Endodermal cell (in vitro differentiated cells): ENCODE data around the gene TRPV6. TPM values are rescaled to one million over a fixed set of nuclear protein-coding genes. Genes with fewer than 3 reads are reported as not detected.

Experiments
- DNase-seq: peaks from one replicate; pipeline ENCODE4 v3.0.0-alpha.2; 2017
- H3K27ac ChIP-seq: 2 replicates; pipeline ENCODE4 v1.5.1; 2013; ENCODE audit warnings: mild to moderate bottlenecking, low read depth, low read length, moderate library complexity
- H3K27me3 ChIP-seq: 2 replicates; pipeline ENCODE4 v1.6.1; 2013; ENCODE audit warnings: mild to moderate bottlenecking, low read length, moderate library complexity; ENCODE audit not compliant: insufficient read depth, control insufficient read depth, poor library complexity, severe bottlenecking
- H3K36me3 ChIP-seq: 2 replicates; pipeline ENCODE4 v1.7.0; 2013; ENCODE audit warnings: mild to moderate bottlenecking, low read length, moderate library complexity; ENCODE audit not compliant: control insufficient read depth, insufficient read depth
- H3K4me1 ChIP-seq: one replicate; pipeline ENCODE4 v1.7.0; 2013; ENCODE audit warnings: low read length; ENCODE audit not compliant: control insufficient read depth, insufficient read depth
- H3K4me3 ChIP-seq: 2 replicates; pipeline ENCODE4 v1.5.1; 2013; ENCODE audit warnings: mild to moderate bottlenecking, low read length, moderate library complexity
- H3K9ac ChIP-seq: 2 replicates; pipeline ENCODE4 v1.6.1; 2013; ENCODE audit warnings: mild to moderate bottlenecking, low read length, moderate library complexity; ENCODE audit not compliant: poor library complexity, severe bottlenecking; ENCODE audit errors: extremely low read depth
- H3K9me3 ChIP-seq: 2 replicates; pipeline ENCODE4 v1.6.1; 2013; ENCODE audit warnings: mild to moderate bottlenecking, low read length, moderate library complexity; ENCODE audit not compliant: control insufficient read depth
- H3K27ac Mint-ChIP-seq: 2 replicates; pipeline ENCODE4 v1.8.0; 2020; ENCODE audit warnings: mixed read lengths
- H3K27me3 Mint-ChIP-seq: 2 replicates; pipeline ENCODE4 v1.8.0; 2021; ENCODE audit warnings: mild to moderate bottlenecking, mixed read lengths; ENCODE audit not compliant: insufficient read depth
- H3K36me3 Mint-ChIP-seq: 2 replicates; pipeline ENCODE4 v1.8.0; 2020; ENCODE audit warnings: low read depth, mixed read lengths
- H3K4me1 Mint-ChIP-seq: 2 replicates; pipeline ENCODE4 v1.8.0; 2020; ENCODE audit warnings: mixed read lengths
- H3K4me3 Mint-ChIP-seq: 2 replicates; pipeline ENCODE4 v1.8.0; 2020; ENCODE audit warnings: mild to moderate bottlenecking, moderate library complexity, mixed read lengths
- H3K9me3 Mint-ChIP-seq: 2 replicates; pipeline ENCODE4 v1.8.0; 2020; ENCODE audit warnings: mild to moderate bottlenecking, mixed read lengths
- WGBS, 2 experiments: methylation state at CpG; one replicate each; pipeline versions ENCODE4 v1.1.5 to v1.1.7; 2013; ENCODE audit warnings: missing lambda C conversion rate in 2 of 2, mixed read lengths in 1 of 2; ENCODE audit not compliant: insufficient coverage in 1 of 2, insufficient read length in 1 of 2; 5-methylcytosine and 5-hydroxymethylcytosine counted together
- total RNA-seq, 2 donors: library from RNA; stranded (reverse); fragmentation: NEBNext Ultra II Directional in 1 of 2; extraction: Animal tissue kit (Norgen Biotek cat#: 25700) in 1 of 2; gene quantifications; 2 replicates in 1 of 2; 3 replicates in 1 of 2; pipeline ENCODE4 v1.2.1, GENCODE V29; 2021
- TF ChIP-seq, protein P1 (sequence below): fragments of 200-600 bp; sonication (generic); conservative IDR thresholded peaks from 2 replicates; pipeline ENCODE4 v1.5.0; 2021; ENCODE audit warnings: antibody characterized with exemption, mild to moderate bottlenecking

The TRPV6 gene
- total RNA-seq, 2 donors from 2014 or later = 2.7 to 4.1 TPM

DNA sequence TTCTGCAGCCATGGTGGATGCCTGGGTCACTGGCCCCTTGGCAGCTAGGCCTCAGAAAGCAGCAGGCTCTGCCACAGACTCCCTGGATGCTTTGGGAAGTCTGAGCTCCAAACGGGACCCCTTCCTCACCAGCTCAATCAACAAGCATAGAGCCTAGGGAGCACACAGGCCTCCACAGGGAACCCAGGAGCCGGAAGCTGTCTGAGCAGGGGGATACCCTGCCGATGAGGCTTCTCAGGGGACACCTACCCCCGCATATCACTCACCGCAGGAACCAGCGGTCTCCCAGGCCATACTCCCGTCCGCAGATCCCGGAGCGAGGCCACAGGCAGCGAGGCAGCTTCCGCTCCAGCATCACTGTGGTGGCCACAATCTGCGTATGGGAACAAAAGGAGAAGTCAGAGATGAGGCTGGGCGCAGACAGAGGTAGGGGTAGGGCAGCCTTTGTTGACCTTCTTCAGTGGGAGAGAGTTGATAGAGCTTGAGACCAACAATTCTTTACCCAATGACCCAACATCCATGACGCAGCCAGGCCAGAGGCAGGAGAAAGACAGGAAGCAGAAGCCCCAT lies 13.4 kb downstream of the TRPV6 start:
- TF ChIP-seq, protein P1, sequence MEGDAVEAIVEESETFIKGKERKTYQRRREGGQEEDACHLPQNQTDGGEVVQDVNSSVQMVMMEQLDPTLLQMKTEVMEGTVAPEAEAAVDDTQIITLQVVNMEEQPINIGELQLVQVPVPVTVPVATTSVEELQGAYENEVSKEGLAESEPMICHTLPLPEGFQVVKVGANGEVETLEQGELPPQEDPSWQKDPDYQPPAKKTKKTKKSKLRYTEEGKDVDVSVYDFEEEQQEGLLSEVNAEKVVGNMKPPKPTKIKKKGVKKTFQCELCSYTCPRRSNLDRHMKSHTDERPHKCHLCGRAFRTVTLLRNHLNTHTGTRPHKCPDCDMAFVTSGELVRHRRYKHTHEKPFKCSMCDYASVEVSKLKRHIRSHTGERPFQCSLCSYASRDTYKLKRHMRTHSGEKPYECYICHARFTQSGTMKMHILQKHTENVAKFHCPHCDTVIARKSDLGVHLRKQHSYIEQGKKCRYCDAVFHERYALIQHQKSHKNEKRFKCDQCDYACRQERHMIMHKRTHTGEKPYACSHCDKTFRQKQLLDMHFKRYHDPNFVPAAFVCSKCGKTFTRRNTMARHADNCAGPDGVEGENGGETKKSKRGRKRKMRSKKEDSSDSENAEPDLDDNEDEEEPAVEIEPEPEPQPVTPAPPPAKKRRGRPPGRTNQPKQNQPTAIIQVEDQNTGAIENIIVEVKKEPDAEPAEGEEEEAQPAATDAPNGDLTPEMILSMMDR = no peak
- H3K4me3 Mint-ChIP-seq = no peak overlapping the region
- Histone ChIP-seq H3K27ac (no peak overlapping the region), H3K27me3 (no peaks in the 10 kb centered on the region), H3K9ac (no peak overlapping the region), H3K36me3 (peaks cover 15% of the 10 kb centered on the region), H3K4me3 (no peak overlapping the region), H3K4me1 (no peaks in the 10 kb centered on the region), H3K9me3 (no peaks in the 10 kb centered on the region)
- WGBS, 2 experiments = 92 to 98% methylated on average over 10 to 15 of the region's 15 CpGs
- H3K36me3 Mint-ChIP-seq = peaks cover 53% of the 10 kb centered on the region
- no peaks in the 10 kb centered on the region for H3K4me1 Mint-ChIP-seq
- peaks cover 9% of the 10 kb centered on the region for H3K27me3 Mint-ChIP-seq
- no peaks in the 10 kb centered on the region for H3K9me3 Mint-ChIP-seq
- DNase-seq = peak; percentile 40
- H3K27ac Mint-ChIP-seq = no peak overlapping the region

DNA sequence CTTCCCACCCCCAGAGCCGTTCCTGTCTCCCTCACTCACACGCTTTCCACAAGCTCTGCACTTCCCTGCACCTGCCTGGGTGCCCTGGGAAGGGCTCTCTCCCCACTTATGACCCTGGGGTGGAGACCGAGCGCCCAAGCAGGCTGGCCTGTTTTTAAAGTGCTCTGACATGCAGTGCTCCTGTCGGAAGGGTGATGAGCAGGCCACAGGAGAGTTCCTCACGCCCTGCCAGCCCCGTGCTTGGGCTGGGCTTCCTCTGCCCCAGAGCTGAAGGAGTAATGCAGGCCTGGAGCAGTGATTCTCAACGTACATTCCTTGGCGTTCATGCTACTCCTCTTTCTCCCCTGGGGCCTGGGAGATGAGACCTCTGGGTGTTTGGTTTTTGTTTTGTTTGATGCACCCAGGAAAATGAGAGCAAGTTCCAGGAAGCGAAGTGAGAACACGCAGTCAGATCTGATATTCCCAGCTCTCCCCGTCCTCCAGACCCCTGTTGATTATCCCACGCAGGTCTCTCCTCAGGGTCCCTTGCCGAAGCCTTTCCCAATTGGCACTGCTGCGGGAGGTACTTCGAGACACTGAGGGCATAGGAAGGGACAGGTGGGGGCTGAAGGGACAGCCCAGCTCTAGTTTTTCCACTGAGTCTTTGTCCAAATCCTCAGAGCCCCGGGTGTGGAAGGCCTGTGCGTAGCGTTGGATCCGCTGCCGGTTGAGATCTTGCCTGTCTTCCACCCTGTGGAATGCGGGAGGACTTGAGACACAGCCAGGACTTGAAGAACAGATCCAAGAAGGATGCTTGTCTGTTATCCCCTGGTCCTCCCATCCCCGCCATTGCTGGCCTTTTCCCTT lies 14.1 kb downstream of the TRPV6 start:
- WGBS, 2 experiments = 92 to 95% methylated on average over 16 to 23 of the region's 23 CpGs
- Histone ChIP-seq H3K9ac (no peak overlapping the region), H3K9me3 (no peaks in the 10 kb centered on the region), H3K36me3 (peaks cover 15% of the 10 kb centered on the region), H3K27ac (no peak overlapping the region), H3K4me1 (no peaks in the 10 kb centered on the region), H3K27me3 (no peaks in the 10 kb centered on the region), H3K4me3 (no peak overlapping the region)
- Mint-ChIP-seq H3K9me3 (no peaks in the 10 kb centered on the region), H3K27me3 (peaks cover 9% of the 10 kb centered on the region), H3K4me3 (no peak overlapping the region), H3K36me3 (peaks cover 54% of the 10 kb centered on the region), H3K4me1 (peaks cover under 1% of the 10 kb centered on the region), H3K27ac (no peak overlapping the region)
- no peak for DNase-seq
- TF ChIP-seq, protein P1 = no peak

GRCh38 chr7:142870566-142871259 lies 14.8 kb downstream of the TRPV6 start:
- H3K27me3 ChIP-seq = no peaks in the 10 kb centered on the region
- H3K4me1 Mint-ChIP-seq = peaks cover 4% of the 10 kb centered on the region
- no peak overlapping the region for H3K27ac ChIP-seq
- peak; percentile 42 for DNase-seq
- H3K4me1 ChIP-seq = no peaks in the 10 kb centered on the region
- TF ChIP-seq, protein P1 = no peak
- no peak overlapping the region for H3K9ac ChIP-seq
- peaks cover 7% of the 10 kb centered on the region for H3K27me3 Mint-ChIP-seq
- H3K4me3 Mint-ChIP-seq = no peak overlapping the region
- H3K36me3 Mint-ChIP-seq = peaks cover 55% of the 10 kb centered on the region
- H3K9me3 ChIP-seq = no peaks in the 10 kb centered on the region
- peaks cover 15% of the 10 kb centered on the region for H3K36me3 ChIP-seq
- 87 to 94% methylated on average over 3 to 13 of the region's 14 CpGs for WGBS, 2 experiments
- H3K9me3 Mint-ChIP-seq = no peaks in the 10 kb centered on the region
- H3K4me3 ChIP-seq = no peak overlapping the region
- H3K27ac Mint-ChIP-seq = no peak overlapping the region
